Measurements from ENCODE around the gene HP.

The HP gene

DNA sequence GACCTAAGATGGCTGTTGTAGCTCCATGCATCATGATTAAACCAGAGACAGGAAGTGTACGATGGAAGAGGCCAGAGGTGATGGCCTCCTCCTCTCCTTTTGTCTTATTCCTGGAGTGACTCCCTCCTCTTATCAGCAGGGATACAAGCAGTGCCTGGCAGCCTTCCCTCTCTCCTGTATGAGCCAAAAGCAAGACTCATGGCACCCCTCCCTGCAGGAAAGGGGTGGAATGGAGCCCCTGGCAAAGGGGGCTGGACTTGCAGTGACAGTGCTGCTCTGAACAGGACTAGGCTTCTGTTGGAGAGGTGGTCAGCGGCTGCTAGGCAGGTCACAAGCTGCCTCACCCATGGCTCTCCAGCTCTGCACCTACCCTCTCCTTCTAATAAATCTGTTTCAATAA is 30.7 kb downstream of the HP start:
- no peak for TF ChIP-seq CTCF (IDR thresholded peaks at IDR 0.05; ENCODE audit: low read depth, low read length, missing control alignments)
- DNase-seq (ENCODE audit: low read depth), result no peak
- H3K4me3 ChIP-seq (ENCODE audit: low read depth, low read length), result no peak overlapping the region
- in situ Hi-C loops (cut with HindIII; ENCODE audit: low sequenced_read_pairs), result no loop called here

- no peak for TF ChIP-seq CTCF (IDR thresholded peaks at IDR 0.05; ENCODE audit: low read depth, low read length, missing control alignments)
- no peak overlapping the region for H3K4me3 ChIP-seq (ENCODE audit: low read depth, low read length)
- DNase-seq (ENCODE audit: low read depth), result no peak
- in situ Hi-C loops (cut with HindIII; ENCODE audit: low sequenced_read_pairs), result no loop called here
Measured at GRCh38 chr16:72091217-72091616, 36.9 kb downstream of the HP start.

DNA sequence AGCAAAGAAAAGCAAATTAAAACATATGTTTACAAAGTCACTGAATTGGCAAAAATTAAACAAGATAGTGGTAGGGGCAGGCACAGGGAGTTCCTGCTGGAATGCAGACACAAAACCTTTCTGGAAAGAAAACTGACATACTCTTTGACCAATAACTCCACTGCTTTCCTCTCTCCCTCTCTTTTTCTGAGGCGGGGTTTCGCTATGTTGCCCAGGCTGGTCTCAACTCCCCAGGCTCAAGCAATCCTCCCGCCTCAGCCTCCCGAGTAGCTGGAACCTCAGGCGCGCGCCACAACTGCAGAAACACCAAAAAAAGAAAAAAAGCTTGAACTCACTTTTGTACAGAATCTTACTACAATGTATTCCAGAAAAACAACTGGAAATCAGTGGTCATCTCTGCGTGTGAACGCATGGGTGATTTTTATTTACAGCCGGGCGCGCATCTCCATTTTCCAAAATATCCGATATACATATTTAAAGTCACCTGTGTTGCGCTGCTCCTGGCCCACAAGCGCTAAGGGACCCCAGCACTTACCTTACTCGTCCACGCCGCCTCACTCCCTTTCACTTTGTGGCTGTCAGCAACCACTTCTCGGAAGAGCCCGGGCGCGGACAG is 38.6 kb downstream of the HP start:
- peak overlapping the region; percentile 95 for H3K4me3 ChIP-seq (ENCODE audit: low read depth, low read length)
- no peak for TF ChIP-seq CTCF (IDR thresholded peaks at IDR 0.05; ENCODE audit: low read depth, low read length, missing control alignments)
- DNase-seq (ENCODE audit: low read depth), result peak; percentile 35
- in situ Hi-C loops (cut with HindIII; ENCODE audit: low sequenced_read_pairs), result no loop called here

- TF ChIP-seq CTCF (IDR thresholded peaks at IDR 0.05; ENCODE audit: low read depth, low read length, missing control alignments), result no peak
Measured at GRCh38 chr16:72093448-72094265, 39.4 kb downstream of the HP start, which contains the start of the genes DHX38 and TXNL4B. TSS of gene DHX38 (plus strand) at chr16:72093847. CDS start at chr16:72096158, 2,311 bp downstream. TSS of gene TXNL4B (minus strand) at chr16:72093620. CDS start at chr16:72090749, 2,871 bp downstream.

DNA sequence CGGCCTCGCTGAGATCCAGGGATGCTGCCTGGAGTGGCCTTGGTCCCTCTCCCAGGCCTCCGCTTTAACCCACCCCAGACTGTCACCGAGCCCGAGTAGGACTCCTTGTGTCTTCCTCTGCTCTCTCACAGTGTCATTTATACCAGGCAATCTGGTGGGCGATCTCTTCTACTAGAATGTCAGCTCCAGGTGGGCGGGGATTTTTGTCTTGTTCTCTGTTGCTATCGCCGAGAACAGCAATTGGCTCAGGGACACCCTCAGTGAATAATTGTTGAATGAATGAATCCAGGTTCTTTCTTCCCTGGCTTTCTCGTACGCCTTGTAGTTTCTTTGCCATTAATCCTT is 39.9 kb downstream of the HP start:
- no peak for DNase-seq (ENCODE audit: low read depth)
- TF ChIP-seq CTCF (IDR thresholded peaks at IDR 0.05; ENCODE audit: low read depth, low read length, missing control alignments), result no peak
- in situ Hi-C loops (cut with HindIII; ENCODE audit: low sequenced_read_pairs), result no loop called here
- peak overlapping the region; percentile 95 for H3K4me3 ChIP-seq (ENCODE audit: low read depth, low read length)

More at GRCh38 chr16:72093448-72094265, 39.4 kb downstream of the HP start, which contains the start of the genes DHX38 and TXNL4B:
- in situ Hi-C loops (cut with HindIII; ENCODE audit: low sequenced_read_pairs), result no loop called here
- peak within 1 kb of the TSS; percentile 95 for H3K4me3 ChIP-seq (ENCODE audit: low read depth, low read length)
- peak; percentile 98 for DNase-seq (ENCODE audit: low read depth)

DNA sequence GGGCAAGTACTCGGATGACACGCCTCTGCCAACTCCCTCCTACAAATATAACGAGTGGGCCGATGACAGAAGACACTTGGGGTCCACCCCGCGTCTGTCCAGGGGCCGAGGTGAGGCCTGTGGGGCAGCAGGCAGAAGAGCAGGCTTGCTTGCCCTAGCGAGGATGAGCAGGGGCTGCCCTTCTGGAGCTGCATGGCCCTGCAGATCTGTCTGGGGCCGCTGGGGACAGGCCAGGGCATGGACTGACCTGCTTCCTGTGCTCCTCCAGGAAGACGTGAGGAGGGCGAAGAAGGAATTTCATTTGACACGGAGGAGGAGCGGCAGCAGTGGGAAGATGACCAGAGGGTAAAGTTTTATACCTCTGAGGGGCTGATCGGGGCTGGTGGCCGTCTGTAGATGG is 44.6 kb downstream of the HP start:
- no peak for DNase-seq (ENCODE audit: low read depth)
- in situ Hi-C loops (cut with HindIII; ENCODE audit: low sequenced_read_pairs), result no loop called here
- no peak for TF ChIP-seq CTCF (IDR thresholded peaks at IDR 0.05; ENCODE audit: low read depth, low read length, missing control alignments)
- no peak overlapping the region for H3K4me3 ChIP-seq (ENCODE audit: low read depth, low read length)

Data from astrocyte of the cerebellum (primary cell).